HEK293 (cell line): ENCODE results near the gene CD44.

Experiments used
- CTCF ChIP-seq: fragments of 450-650 bp; formaldehyde crosslinking; IDR thresholded peaks from 2 replicates; pipeline ENCODE4 v1.5.1; 2016; ENCODE audit warnings: missing biosample characterization, missing genetic modification characterization
- PRDM1 ChIP-seq: fragments of 450-650 bp; formaldehyde crosslinking; IDR thresholded peaks from 2 replicates; pipeline ENCODE4; 2016; ENCODE audit warnings: missing biosample characterization, missing genetic modification characterization
- PRDM4 ChIP-seq: fragments of 450-650 bp; formaldehyde crosslinking; IDR thresholded peaks from 2 replicates; pipeline ENCODE4 v1.5.1; 2017; ENCODE audit warnings: missing biosample characterization, missing genetic modification characterization
- SP7 ChIP-seq: fragments of 450-650 bp; formaldehyde crosslinking; IDR thresholded peaks from 2 replicates; pipeline ENCODE4 v1.5.1; 2016; ENCODE audit warnings: missing biosample characterization, missing genetic modification characterization
- TCF7L2 ChIP-seq: IDR thresholded peaks from 2 replicates; pipeline ENCODE4 v1.6.1; 2011; ENCODE audit warnings: low read depth, mild to moderate bottlenecking, inconsistent platforms, low read length, moderate library complexity, borderline replicate concordance
- ZNF138 ChIP-seq: fragments of 450-650 bp; formaldehyde crosslinking; IDR thresholded peaks from 2 replicates; pipeline ENCODE4 v1.5.1; 2016; ENCODE audit warnings: missing biosample characterization, missing genetic modification characterization, borderline replicate concordance
- ZNF335 ChIP-seq: fragments of 450-650 bp; formaldehyde crosslinking; conservative IDR thresholded peaks from 2 replicates; pipeline ENCODE4 v1.5.1; 2016; ENCODE audit warnings: missing biosample characterization, missing genetic modification characterization

GRCh38 chr11:35109041-35109440 is 29.9 kb upstream of the CD44 start:
- TF ChIP-seq TCF7L2 (no peak), ZNF138 (tag by site-specific recombination) (no peak), SP7 (no peak), PRDM4 (no peak), ZNF335 (tag by site-specific recombination) (no peak), CTCF (tag by site-specific recombination) (no peak), PRDM1 (tag by site-specific recombination) (no peak)
